ENCODE measurements around the gene UHRF2. TPM values are rescaled to one million over a fixed set of nuclear protein-coding genes. Genes with fewer than 3 reads are reported as not detected.
"Not testable (repeated sequence)": the region's sequence is repeated elsewhere in the genome, so short reads cannot be mapped to it uniquely, and the experiment has no call there.

UHRF2 gene
- total RNA-seq, 1 donor from 2014 or later, result 56.5 TPM

- no peak for DNase-seq (ENCODE audit: low spot score)
Observed at GRCh38 chr9:6428940-6429889, 16.2 kb downstream of the UHRF2 start.

GRCh38 chr9:6431038-6431437, 18.0 kb downstream of the UHRF2 start:
- no peak for DNase-seq (ENCODE audit: low spot score)

GRCh38 chr9:6433410-6433809, 20.4 kb downstream of the UHRF2 start:
- no peak for DNase-seq (ENCODE audit: low spot score)

DNA sequence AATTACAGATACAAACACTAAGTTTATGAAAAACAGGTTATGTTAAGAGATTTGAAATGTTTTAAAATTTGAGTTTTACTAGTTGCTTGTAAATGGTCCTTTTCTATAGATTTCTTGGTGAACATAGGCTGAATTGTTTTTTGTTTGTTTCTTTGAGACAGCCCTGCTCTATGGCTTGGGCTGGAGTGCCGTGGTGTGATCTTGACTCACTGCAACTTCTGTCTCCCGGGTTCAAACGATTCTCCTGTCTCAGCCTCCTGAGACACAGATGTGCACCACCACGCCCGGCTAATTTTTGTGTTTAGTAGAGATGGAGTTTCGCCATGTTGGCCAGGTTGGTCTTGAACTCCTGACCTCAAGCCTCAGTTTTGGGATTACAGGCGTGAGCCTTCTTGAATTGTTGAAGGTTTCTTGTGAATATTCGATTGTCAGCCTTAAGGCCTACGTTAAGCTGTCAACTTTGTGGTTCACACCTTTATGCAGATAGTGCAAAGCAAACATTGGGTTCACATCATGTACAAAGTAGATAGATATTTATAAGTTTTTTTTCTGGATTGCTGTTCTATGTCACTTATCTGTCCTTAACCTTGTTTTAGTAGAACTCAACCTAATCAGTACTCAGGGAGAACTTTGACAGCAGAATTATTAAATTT, 26.2 kb downstream of the UHRF2 start:
- no peak for DNase-seq (ENCODE audit: low spot score)

- DNase-seq (ENCODE audit: low spot score), result no peak
Observed at GRCh38 chr9:6440405-6440804, 27.4 kb downstream of the UHRF2 start.

DNA sequence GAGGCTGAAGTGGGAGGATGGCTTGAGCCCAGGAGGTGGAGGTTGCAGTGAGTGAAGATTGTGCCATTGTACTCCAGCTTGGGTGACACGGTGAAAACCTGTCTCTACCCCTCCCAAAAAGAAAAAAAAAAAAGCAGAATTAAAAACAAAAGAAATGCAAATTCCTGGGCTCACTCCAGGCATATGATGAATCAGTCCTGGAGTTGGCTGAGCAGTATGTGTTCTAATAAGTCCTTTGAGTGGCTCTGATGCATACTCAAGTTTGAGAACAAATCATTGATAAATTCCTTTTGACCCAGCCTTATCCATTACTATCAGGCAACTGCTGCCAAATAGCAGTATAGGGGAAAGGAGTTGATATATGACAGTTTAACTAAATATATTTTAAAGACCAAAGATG, 28.3 kb downstream of the UHRF2 start:
- DNase-seq (ENCODE audit: low spot score), result no peak

GRCh38 chr9:6443661-6444060, 30.7 kb downstream of the UHRF2 start:
- DNase-seq (ENCODE audit: low spot score), result no peak

- DNase-seq (ENCODE audit: low spot score), result no peak
Observed at GRCh38 chr9:6444128-6444527, 31.1 kb downstream of the UHRF2 start.

GRCh38 chr9:6449086-6449485, 36.1 kb downstream of the UHRF2 start:
- no peak for DNase-seq (ENCODE audit: low spot score)

- DNase-seq (ENCODE audit: low spot score), result no peak
Observed at GRCh38 chr9:6449645-6450044, 36.6 kb downstream of the UHRF2 start.

- DNase-seq (ENCODE audit: low spot score), result no peak
Observed at GRCh38 chr9:6450641-6451375, 37.8 kb downstream of the UHRF2 start.

DNA sequence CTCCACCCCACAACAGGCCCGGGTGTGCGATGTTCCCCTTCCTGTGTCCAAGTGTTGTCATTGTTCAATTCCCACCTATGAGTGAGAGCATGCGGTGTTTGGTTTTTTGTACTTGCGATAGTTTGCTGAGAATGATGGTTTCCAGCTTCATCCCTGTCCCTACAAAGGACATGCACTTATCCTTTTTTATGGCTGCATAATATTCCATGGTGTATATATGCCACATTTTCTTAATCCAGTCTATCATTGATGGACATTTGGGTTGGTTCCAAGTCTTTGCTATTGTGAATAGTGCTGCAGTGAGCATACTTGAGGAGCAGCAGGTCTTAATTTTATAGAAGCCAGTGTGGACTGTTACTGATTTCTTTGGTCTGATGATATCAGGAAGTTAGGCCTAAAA, 42.3 kb downstream of the UHRF2 start:
- DNase-seq (ENCODE audit: low spot score), result not testable (repeated sequence)

DNA sequence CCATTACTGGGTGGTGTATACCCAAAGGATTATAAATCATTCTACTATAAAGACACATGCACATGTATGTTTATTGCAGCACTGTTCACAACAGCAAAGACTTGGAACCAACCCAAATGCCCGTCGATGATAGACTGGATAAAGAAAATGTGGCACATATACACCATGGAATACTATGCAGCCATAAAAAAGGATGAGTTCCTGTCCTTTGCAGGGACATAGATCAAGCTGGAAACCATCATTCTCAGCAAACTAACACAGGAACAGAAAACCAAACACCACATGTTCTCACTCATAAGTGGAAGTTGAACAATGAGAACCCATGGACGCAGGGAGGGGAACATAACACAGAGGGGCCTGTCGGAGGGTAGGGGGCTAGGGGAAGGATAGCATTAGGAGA, 45.7 kb downstream of the UHRF2 start:
- not testable (repeated sequence) for DNase-seq (ENCODE audit: low spot score)

DNA sequence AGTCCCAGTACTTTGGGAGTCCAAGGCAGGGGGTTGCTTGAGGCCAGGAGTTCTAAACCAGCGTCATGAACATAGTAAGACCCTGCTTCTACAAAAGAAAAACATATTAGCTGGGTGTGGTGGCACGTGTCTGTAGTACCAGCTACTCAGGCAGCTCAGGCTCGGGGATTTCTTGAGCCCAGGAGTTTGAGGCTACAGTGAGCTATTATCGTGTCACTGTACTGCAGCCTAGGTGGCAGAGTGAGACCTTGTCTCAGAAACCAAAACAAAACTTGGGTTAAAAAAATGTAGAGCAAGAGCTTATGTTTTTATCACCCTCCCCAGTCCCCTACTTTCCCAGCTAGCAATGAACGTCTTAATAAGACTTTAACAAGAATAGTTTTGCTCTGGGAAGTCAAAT, 46.7 kb downstream of the UHRF2 start:
- no peak for DNase-seq (ENCODE audit: low spot score)

GRCh38 chr9:6460189-6460768, 47.3 kb downstream of the UHRF2 start:
- DNase-seq (ENCODE audit: low spot score), result no peak

- no peak for DNase-seq (ENCODE audit: low spot score)
Observed at GRCh38 chr9:6461619-6462018, 48.6 kb downstream of the UHRF2 start.

DNA sequence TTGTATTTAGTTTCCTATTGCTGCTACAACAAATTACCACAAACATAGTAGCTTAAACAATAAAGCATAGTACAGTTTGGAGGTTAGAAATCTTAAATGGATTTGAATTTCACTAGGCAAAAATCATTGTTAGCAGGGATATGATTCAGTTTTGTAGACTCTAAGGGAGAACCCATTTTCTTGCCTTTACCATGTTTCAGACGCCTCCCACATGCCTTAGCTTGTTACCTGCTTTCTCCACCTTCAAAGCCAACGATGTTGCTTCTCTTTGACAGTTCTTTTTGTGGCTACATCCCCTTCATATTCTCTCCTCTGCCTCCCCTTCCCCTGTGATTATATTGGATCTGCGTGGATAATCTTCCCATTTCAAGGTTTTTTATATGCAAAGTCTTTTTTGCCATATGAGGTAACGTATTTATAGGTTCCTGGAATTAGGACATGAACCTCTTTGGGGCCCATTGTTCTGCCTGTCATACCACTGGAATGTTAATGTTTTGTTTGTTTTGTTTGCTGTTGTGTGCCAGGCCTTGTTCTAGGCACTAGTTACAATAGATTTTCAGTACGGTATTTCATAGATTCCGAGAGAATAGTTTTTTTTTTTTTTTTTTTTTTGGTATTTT, 54.1 kb downstream of the UHRF2 start:
- no peak for DNase-seq (ENCODE audit: low spot score)

- no peak for DNase-seq (ENCODE audit: low spot score)
Observed at GRCh38 chr9:6471231-6471850, 58.3 kb downstream of the UHRF2 start.

DNA sequence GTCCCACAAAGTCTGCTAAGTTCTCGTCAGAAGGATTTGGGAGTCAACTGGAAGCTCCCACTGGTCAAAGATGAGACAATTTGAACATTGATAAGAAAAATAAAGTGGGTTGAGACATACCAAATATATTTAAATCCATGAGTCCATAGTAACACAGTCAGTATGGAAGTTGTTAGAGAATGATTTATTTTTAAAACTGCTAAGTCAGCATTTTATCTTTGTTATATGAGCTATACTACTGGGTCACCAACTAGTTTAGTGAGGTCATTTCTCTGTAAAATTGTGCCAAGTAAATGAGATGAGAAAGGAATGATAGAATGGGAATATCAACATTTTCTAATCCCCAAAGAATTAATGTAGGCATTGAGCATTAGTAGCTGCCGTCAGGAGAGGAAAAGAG, 60.2 kb downstream of the UHRF2 start:
- no peak for DNase-seq (ENCODE audit: low spot score)

- no peak for DNase-seq (ENCODE audit: low spot score)
Observed at GRCh38 chr9:6479959-6480358, 67.0 kb downstream of the UHRF2 start.

DNA sequence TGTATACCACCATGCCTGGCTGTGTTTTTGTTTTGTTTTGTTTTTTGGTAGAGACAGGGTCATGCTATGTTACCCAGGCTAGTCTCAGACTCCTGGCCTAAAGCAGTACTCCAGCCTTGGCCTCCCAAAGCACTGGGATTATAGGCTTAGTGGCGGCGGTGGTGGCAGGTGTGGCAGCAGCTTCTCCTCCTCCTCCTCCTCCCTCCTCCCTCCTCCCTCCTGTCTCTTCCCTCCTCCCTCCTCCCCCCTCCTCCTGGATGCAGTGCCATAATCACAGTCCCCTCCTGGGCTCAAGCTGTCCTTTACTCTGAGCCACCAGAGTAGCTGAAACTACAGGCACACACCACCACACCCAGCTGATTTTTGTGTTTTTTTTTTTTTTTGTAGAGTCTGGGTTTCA, 71.2 kb downstream of the UHRF2 start:
- no peak for DNase-seq (ENCODE audit: low spot score)
